K562 (cell line): Measurements from ENCODE around the gene BEST4. TPM values are rescaled to one million over a fixed set of nuclear protein-coding genes. Genes with fewer than 3 reads are reported as not detected.
A peak's percentile ranks its signal among the peaks of the same experiment; 100 is the strongest.

Source experiments
- ARID3B ChIP-seq: fragments of 250-450 bp; sonication (Bioruptor Pico); IDR thresholded peaks from 2 replicates; pipeline ENCODE4 v1.4.0; 2020; ENCODE audit warnings: borderline replicate concordance
- ATF2 ChIP-seq: sonication (generic); formaldehyde crosslinking; IDR thresholded peaks from 2 replicates; pipeline ENCODE4 v1.8.1; 2022; ENCODE audit warnings: missing genetic modification reagents
- BCOR ChIP-seq: fragments of 450-650 bp; IDR thresholded peaks from 2 replicates; pipeline ENCODE4 v1.6.1; 2016
- C11orf30 ChIP-seq: fragments of 450-650 bp; IDR thresholded peaks from 2 replicates; pipeline ENCODE4 v1.6.1; 2016; ENCODE audit warnings: low read depth, mild to moderate bottlenecking
- CBFA2T2 ChIP-seq: fragments of 450-650 bp; conservative IDR thresholded peaks from 2 replicates; pipeline ENCODE4 v1.6.1; 2017; ENCODE audit warnings: mild to moderate bottlenecking
- CHD7 ChIP-seq: fragments of 200-600 bp; sonication (generic); IDR thresholded peaks from one replicate; pipeline ENCODE4 v1.6.1; 2012; ENCODE audit warnings: mild to moderate bottlenecking, low read depth, low read length, inconsistent platforms
- CSDE1 ChIP-seq, 2 experiments: fragments of 450-650 bp; IDR thresholded peaks; 2 replicates each; pipeline ENCODE4 v1.6.1; 2016; ENCODE audit warnings: mild to moderate bottlenecking in 1 of 2
- HMGN3 ChIP-seq: IDR thresholded peaks from 2 replicates; pipeline ENCODE4 v1.6.1; 2011; ENCODE audit warnings: borderline replicate concordance, low read depth, mild to moderate bottlenecking, mixed read lengths, low read length; ENCODE audit not compliant: insufficient read length; ENCODE audit errors: extremely low read depth
- PHB ChIP-seq: fragments of 250-450 bp; sonication (Bioruptor Pico); IDR thresholded peaks from 2 replicates; pipeline ENCODE4 v1.5.0; 2021
- SMC3 ChIP-seq: conservative IDR thresholded peaks from 2 replicates; pipeline ENCODE4 v1.6.1; 2011; ENCODE audit warnings: low read depth, low read length, improper control_type of control experiment; ENCODE audit not compliant: insufficient read depth
- SREBF1 ChIP-seq: fragments of 150-350 bp; IDR thresholded peaks from 2 replicates; pipeline ENCODE4 v1.6.1; 2014; ENCODE audit warnings: antibody characterized with exemption, low read depth, low read length, borderline replicate concordance
- SRSF9 ChIP-seq: fragments of 200-400 bp; formaldehyde crosslinking; IDR thresholded peaks from 2 replicates; pipeline ENCODE4 v1.6.1; 2017; ENCODE audit warnings: low read depth, low read length, borderline replicate concordance
- U2AF1 ChIP-seq: fragments of 200-400 bp; formaldehyde crosslinking; optimal IDR thresholded peaks from 2 replicates; pipeline ENCODE3; 2017; ENCODE audit warnings: mild to moderate bottlenecking, low read depth, low read length, moderate library complexity
- ZNF436 ChIP-seq: fragments of 250-450, 450-650 bp; sonication (Bioruptor Pico); formaldehyde crosslinking; IDR thresholded peaks from 2 replicates; pipeline ENCODE4 v1.7.0; 2020; ENCODE audit warnings: mild to moderate bottlenecking
- polyA plus RNA-seq, 8 experiments: library from polyadenylated mRNA; depleted of rRNA in 4 of 8; stranded (reverse) in 5 of 8; unstranded in 3 of 8; fragments of >200 nt; fragmentation: Nextera tagmentation in 2 of 8; fragmentation: Illumina TruSeq in 1 of 8; extraction: Ambion mirVana in 2 of 8; extraction: Trizol in 1 of 8; gene quantifications; 2 replicates each; pipeline versions ENCODE4 v1.2.1 to v1.2.3, GENCODE V29; 2011 to 2014; ENCODE audit warnings: inconsistent platforms in 1 of 8, missing spikeins in 1 of 8
- total RNA-seq, 7 experiments: library from RNA; depleted of rRNA in 6 of 7; stranded (reverse); fragments of >200 nt in 6 of 7; fragmentation: Illumina TruSeq in 2 of 7; extraction: Trizol in 2 of 7; gene quantifications; 2 replicates each; pipeline versions ENCODE4 v1.2.1 to v1.2.3, GENCODE V29; 2011 to 2021; ENCODE audit warnings: low replicate concordance in 1 of 7

Gene BEST4
- total and polyA plus RNA-seq, 9 of the 15 experiments (the other 6 are each of a cell fraction or from before 2014, with no cell fraction given), result 0.07 to 0.11 TPM; not detected in 7

- TF ChIP-seq CHD7, result no peak
- no peak for TF ChIP-seq BCOR
- no peak for TF ChIP-seq U2AF1
- no peak for TF ChIP-seq SREBF1
- 0 out of 2 replicates have a peak, but pooled peaks have one; percentile 24 for TF ChIP-seq SMC3
- TF ChIP-seq C11orf30, result no peak
- no peak for TF ChIP-seq PHB (CRISPR knock-in tag)
- TF ChIP-seq CSDE1 (IDR thresholded peaks at IDR 0.05), result no peak
- TF ChIP-seq ATF2, result no peak
- TF ChIP-seq SRSF9, result no peak
- no peak for TF ChIP-seq ZNF436 (CRISPR knock-in tag)
- TF ChIP-seq HMGN3, result no peak
- no peak for TF ChIP-seq ARID3B
- no peak for TF ChIP-seq CBFA2T2
Observed at GRCh38 chr1:44827197-44828002, 39.4 kb upstream of the BEST4 start (continued).
